Neural cell (in vitro differentiated cells): ENCODE measurements around the gene KRT14.

ENCODE experiments used
- CTCF ChIP-seq: fragments of 450-650 bp; IDR thresholded peaks from 2 replicates; pipeline ENCODE4 v1.5.1; 2014; ENCODE audit warnings: antibody characterized with exemption, mild to moderate bottlenecking, moderate library complexity; ENCODE audit not compliant: poor library complexity, severe bottlenecking
- EP300 ChIP-seq: fragments of 450-650 bp; conservative IDR thresholded peaks from 2 replicates; pipeline ENCODE4 v1.6.1; 2014; ENCODE audit warnings: antibody characterized with exemption, mild to moderate bottlenecking, moderate library complexity; ENCODE audit not compliant: poor library complexity, severe bottlenecking
- EZH2 ChIP-seq: fragments of 200-600, 300-800 bp; shearing (Covaris generic), sonication (generic); IDR thresholded peaks from 2 replicates; pipeline ENCODE4 v1.6.1; 2014; ENCODE audit warnings: antibody characterized with exemption, low read length, borderline replicate concordance, mild to moderate bottlenecking; ENCODE audit not compliant: insufficient read depth, poor library complexity, severe bottlenecking
- MXI1 ChIP-seq: fragments of 450-650 bp; conservative IDR thresholded peaks from 2 replicates; pipeline ENCODE4 v1.6.1; 2014; ENCODE audit warnings: antibody characterized with exemption, mild to moderate bottlenecking; ENCODE audit not compliant: poor library complexity, severe bottlenecking
- POLR2AphosphoS5 ChIP-seq: IDR thresholded peaks from 2 replicates; pipeline ENCODE4 v1.6.1; 2012
- RAD21 ChIP-seq: fragments of 450-650 bp; conservative IDR thresholded peaks from 2 replicates; pipeline ENCODE4 v1.6.1; 2014; ENCODE audit warnings: antibody characterized with exemption, mild to moderate bottlenecking, moderate library complexity
- REST ChIP-seq: IDR thresholded peaks from 2 replicates; pipeline ENCODE4 v1.6.1; 2012; ENCODE audit warnings: borderline replicate concordance
- SMC3 ChIP-seq: fragments of 450-650 bp; conservative IDR thresholded peaks from 2 replicates; pipeline ENCODE4 v1.6.1; 2014; ENCODE audit warnings: antibody characterized with exemption, mild to moderate bottlenecking, moderate library complexity; ENCODE audit not compliant: poor library complexity
- TAF1 ChIP-seq: IDR thresholded peaks from 2 replicates; pipeline ENCODE4 v1.6.1; 2012; ENCODE audit warnings: low read depth

GRCh38 chr17:41559548-41559947 lies 27.1 kb downstream of the KRT14 start:
- TF ChIP-seq CTCF (no peak), EZH2 (no peak), TAF1 (no peak), EP300 (no peak), RAD21 (no peak), MXI1 (no peak), POLR2AphosphoS5 (no peak), REST (no peak), SMC3 (no peak)
